HCEC 1CT (cell line): ENCODE results near the gene CHCHD3.
A peak's percentile ranks its signal among the peaks of the same experiment; 100 is the strongest.

Experiments
- DNase-seq: peaks from one replicate; pipeline ENCODE4 v3.0.0-alpha.2; 2017

The CHCHD3 gene

GRCh38 chr7:133081599-133082389 lies at the start of gene CHCHD3:
Gene CHCHD3 (minus strand): TSS chr7:133082090. CDS start chr7:133081937, 153 bp downstream.
- peak; percentile 99 for DNase-seq

DNA sequence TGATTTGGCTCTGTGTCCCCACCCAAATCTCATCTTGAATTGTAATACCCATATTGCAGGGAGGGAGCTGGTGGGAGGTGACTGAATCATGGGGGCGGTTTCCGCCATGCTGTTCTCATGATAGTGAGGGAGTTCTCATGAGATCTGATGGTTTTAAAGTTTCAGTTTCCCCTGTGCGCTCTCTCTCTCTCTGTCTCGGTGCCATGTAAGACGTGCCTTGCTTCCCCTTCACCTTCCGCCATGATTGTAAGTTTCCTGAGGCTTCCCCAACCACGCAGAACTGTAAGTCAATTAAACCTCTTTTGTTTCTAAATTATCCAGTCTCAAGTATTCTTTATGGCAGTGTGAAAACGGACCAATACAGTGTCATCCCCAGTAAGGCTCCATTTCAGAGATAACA lies 48.3 kb upstream of the CHCHD3 start:
- DNase-seq, result no peak

DNA sequence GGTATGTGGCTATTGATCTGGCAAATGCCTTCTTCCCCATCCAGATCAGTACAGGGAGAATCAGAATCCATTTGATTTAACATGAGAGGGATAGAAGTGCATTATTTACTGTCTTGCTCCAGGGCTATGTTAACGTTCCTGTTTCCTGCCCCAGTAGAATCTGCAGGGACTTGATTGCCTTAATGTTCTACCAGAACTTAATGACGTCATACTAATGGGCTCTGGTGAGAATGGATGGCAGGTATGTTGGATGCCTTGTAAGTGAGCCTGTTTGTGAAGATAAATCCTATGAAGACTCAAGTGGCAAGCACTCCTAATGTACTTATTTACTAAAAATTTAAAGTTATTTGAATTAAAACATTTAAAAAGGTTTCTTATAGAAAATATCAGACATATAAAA lies 44.5 kb upstream of the CHCHD3 start:
- no peak for DNase-seq

- no peak for DNase-seq
These were observed 43.1 kb upstream of the CHCHD3 start for GRCh38 chr7:133124974-133125373.

DNA sequence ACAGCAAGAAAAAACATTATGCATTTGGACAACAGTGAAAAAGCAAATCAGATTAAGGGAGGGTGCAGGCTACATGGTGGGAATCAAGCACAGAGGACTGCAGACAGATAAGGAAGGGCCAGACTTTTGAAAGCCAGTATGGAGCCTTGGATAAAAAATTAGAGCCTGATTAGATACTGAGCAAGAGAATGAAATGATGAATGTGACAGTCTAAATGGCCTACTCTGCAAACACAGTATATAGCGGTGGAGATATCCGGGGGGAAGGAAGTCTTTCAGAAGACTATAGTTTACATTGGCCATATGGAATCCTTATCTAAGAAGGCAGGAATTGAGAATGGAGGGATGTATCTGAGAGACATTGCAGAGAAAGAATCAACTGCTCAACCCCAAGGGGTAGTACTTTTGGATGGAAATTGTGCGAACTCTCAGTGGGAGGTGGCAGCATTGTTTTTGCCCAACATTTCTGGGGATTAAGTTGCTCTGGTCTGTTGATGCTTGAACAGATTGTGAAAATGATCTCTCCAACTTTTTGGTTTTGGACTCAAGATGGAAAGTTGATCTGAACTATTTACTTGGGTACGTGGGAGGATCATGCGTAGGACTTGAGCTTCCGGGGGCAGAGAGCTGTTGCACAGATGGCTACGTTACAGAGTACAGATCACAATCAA lies 39.4 kb upstream of the CHCHD3 start:
- DNase-seq, result no peak

DNA sequence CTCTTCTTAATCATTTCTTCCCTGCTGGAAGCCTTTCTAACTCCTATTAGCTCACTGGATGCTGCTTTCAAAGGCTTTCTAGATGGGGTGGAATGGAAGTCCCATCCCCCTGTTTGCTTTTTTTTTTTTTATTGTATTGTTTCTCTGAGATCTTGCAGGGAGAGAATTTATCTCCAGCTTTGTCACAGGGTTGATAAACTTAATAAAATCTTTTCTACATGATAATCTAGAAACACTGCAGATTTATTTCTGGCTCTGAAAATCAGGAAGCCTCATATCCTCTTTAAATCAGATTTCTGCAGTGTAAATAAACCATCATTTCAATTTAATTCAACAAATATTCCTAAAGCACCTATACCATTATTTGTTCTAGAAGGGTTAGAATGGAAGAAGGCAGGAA lies 37.2 kb upstream of the CHCHD3 start:
- DNase-seq, result no peak

- no peak for DNase-seq
These were observed 36.4 kb upstream of the CHCHD3 start for GRCh38 chr7:133118261-133118660.

- no peak for DNase-seq
These were observed 35.6 kb upstream of the CHCHD3 start for GRCh38 chr7:133117452-133117851.

GRCh38 chr7:133115596-133115995 lies 33.7 kb upstream of the CHCHD3 start:
- DNase-seq, result no peak

DNA sequence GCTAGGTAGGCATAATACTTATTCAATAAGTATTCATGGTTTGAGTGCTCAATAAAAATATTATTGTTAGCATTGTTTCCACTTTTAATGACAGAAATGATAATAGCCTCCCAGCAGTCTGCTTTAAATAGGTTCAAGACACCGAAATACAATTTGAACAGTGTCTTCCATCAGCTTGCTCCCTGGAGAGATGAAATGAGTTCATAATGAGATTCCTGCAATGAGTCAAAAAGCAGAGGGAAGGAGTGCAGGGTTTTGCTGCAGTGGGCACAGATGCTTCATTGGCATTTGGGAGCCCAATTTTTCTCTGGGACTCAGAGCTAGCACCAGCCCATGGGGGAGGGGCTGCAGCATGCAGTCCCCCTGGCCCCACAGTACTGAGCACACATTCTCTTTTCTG lies 32.6 kb upstream of the CHCHD3 start:
- no peak for DNase-seq

DNA sequence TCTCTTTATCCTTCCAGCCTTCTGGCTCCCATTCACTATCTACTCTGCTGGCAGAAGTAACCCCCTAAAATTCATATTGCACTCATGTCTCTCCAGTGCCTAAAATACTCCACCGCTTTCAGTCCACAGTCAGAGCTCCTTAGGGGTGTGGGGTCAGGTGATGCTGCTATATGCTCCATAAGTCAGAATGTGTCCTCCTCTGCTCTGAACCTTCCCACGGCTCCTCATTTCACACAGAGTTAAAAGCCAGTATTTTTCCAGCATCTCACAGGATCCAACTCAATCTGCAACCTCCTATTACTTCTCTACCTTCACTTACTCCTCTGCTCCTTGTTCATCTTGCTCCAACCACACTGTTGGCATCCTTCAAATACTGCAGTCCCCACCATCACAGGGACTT lies 31.1 kb upstream of the CHCHD3 start:
- no peak for DNase-seq

DNA sequence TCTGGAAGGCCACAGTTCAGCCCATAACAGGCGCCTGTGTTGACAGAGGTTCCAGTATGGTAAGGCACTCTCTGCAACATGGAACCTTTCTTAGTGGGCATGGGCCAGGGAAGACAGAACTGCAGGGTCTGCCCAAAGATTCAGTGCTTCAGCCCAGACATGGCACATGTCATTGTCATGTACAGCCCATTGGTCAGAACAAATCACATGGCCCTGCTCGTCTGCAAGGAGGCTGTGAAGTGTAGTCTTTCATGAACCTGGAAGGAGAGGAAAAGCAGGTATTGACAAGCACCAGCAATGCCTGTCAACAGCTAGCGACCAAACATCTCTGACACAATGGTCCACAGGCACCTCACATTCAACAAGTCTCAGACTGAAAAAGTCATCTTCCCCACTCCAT lies 30.4 kb upstream of the CHCHD3 start:
- DNase-seq, result no peak

DNA sequence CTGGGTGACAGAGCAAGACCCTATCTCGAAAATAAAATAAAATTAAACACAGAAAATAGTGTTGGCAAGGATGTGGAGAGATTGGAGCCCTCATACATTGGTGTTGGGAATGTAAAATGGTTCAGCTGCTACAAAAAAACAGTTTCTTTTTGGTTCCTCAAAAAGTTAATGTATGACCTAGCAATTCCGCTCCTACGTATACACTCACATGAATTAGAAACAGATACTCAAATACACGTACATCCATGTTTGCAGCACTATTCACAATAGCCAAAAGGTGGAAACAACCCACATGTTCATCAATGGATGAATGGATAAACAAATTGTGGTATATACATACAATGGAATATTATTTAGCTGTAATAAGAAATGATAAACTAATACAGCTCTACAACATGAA lies 28.4 kb upstream of the CHCHD3 start:
- DNase-seq, result no peak

DNA sequence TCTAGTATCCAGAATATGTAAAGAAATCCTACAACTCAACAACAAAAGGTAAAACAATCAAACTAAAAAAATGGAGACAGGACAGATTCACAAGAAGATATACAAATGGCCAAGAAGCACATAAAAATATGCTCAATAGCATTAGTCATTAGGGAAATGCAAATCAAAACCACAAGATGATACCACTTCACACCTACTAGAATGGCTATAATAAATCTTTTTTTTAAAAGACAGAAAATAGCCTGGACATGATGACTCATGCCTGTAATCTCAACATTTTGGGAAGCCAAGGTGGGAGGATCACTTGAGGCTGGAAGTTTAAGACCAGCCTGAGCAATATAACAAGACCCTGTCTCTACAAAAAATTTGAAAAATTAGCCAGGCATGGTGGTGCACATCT lies 27.9 kb upstream of the CHCHD3 start:
- peak; percentile 17 for DNase-seq

DNA sequence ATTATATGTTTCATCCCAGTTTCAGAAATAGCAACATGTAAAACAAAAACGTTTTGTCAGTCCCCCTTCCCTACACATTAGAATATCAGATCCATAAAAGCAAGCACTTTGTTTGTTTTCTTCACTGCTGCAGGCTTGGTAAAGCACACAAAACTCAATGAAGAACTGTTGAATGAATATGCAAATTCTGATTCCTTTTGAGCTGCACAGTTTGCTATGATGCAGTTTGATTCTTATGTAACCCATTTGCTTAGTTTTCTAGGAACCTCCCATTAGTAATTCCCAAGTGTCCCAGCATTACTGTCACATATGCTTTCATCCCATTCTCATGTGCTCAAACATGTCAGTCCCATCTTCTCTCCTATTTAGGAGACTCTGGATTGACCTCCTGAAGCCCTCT lies 26.1 kb upstream of the CHCHD3 start:
- DNase-seq, result no peak

DNA sequence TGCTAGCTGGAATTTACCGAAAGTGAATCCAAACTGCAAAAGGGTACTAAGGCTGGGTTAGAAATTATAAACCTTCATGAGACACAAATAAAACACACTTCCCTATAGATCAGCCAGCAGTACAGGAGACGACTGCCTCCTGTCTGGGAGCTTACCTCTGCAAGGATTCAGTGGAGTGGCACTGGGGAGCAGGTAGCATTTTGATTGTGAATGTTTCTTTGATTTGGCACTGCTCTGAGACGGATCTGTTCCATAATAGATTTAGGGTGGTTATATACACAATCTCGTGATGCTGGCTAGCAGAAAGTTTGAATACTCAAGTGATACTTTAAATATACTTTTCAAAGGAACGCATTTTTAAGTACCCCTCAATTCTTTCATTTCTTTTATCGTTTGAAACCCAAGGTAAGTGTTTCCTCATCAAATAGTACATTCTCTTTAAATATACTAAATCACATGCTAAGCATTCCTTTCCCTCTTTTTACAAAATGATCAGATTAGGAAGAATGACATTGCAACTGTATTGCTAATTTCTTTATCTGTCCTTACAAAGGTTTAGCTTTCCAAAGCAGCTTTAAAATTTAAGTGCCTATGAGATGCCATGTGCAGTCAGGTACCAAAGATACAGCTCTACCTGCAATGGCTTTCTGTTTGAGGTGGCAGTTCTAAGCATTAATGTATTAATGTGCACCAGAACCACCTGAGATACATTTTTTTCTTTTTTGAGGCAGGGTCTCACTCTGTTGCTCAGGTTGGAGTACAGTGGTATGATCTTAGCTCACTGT lies 20.6 kb upstream of the CHCHD3 start:
- no peak for DNase-seq

DNA sequence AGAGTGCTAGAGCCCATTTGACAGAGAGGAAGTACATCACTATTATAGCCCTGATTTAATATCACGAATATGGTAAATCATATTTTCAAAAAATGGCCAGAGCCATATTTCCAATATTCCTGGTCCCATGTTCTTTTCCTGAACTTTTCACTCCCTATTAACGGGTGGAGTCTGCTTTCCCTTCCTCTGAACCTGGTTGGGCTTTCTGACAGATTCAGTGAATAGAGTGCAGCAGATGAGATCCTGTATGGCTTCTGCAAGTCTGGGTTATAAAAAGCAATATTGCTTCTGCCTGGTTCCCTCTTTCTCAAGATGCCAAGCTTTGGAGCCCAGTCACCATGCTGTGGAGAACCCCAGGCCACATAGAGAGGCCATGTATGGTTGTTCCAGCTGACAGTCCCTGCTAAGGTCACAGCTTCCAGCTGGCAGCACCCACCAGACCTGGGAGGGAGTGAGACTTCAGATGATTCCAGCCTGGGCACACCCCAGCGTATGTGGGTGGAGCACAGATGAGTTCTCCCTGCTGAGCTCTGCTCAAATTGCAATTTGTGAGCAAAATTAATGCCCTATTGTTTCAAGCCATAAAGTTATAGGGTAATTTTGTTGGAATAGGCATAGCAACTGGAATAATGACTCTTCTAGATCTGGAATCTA lies 17.9 kb upstream of the CHCHD3 start:
- DNase-seq, result no peak

DNA sequence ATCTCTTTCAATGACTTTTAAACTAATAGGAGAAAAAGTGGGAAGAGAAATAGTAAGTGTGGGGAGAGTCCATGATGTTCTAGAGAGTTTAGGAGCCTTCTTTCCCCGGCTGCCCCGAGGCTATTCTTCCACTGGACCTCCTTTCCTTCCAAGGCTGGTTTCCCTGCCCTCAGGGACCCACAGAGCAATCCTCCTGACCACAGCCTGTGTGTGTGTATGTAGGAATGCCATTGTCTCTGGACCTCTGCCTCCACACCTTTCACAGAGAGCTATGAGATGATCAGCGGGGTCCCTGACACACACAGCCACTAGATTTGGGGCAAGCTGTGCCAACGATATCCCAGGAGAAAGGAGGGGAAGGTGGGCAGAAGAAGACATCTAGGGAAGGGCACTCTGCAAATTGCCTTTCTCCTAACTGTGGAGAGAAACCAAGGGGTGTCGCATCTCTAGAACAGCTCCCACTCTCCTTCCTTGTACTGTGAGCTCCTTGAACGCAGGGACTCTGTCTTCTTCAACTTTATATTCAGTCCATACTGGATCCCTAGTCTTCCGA lies 13.3 kb upstream of the CHCHD3 start:
- no peak for DNase-seq

DNA sequence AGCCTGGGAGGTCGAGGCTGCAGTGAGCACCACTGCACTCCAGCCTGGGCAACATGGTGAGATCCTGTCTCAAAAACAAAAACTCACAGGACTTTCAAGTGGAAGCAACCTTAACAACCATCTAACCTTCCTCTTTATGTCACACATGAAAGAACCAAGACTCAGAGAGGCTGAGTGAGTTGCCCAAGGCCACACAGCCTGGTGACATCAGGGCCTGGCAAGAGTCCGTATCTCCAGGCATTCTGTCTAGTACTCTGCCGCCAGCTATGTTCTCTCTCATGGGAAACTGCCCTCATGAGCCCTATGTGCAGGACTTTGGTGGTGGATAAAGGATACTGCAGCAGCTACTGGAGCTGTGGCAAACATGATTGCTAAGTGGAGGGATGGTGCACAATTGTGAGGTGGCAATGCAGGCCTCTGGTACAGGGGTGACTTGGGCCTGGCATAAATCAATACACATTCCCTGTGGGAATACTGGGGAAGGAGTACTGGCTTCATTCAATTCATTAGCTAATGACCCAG lies 10.1 kb upstream of the CHCHD3 start:
- no peak for DNase-seq

- no peak for DNase-seq
These were observed 488 bp upstream of the CHCHD3 start for GRCh38 chr7:133082390-133082766.

DNA sequence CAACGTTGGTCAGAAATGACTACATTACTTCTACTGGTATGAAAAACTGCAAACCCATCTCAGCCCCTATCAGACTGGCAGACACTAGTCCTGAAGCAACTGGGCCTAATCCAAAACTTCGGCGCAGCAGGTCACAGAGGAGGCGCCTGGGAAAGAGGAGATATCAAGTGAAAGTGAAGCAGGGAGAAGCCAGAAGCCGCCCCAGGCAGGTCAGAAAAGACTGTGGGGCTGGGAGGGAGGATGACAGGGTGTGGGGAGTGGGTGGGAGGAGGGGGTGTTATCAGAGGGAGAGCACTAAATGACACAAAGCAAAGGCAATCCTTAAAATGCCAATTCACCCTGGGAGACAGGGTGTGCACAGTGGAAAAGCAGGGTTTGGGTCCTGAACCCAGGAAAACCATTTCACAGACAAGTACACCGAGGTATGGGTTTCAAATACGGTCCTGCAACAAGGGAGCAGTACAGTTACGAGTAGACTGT lies 731 bp downstream of the CHCHD3 start:
- no peak for DNase-seq

GRCh38 chr7:133079296-133079695 lies 2.6 kb downstream of the CHCHD3 start:
- DNase-seq, result no peak

DNA sequence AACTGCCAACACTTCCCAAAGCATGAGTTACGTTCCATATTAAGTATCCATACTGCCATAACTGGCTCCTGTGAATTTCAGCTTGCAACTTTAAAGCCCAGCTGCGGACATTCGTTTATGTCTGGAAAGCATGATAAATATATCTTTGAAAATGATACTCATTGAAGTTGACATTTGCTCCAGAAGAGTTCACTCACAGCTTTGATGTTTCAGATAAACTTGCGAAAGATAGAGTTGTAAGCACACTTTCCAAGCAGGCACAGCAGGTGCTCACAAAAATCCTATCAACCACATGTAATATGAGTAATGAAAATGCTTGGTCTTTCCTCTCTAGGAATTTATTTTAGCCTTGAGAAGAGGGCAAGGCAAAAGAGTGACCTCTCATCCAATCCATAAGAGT lies 4.5 kb downstream of the CHCHD3 start:
- no peak for DNase-seq
